C4-2B (cell line): ENCODE results near the gene ATAD3B.

Experiments used
- ZFX ChIP-seq: fragments of 450-650 bp; IDR thresholded peaks from 2 replicates; pipeline ENCODE4 v1.6.1; 2017
- TF ChIP-seq, protein P1 (sequence below): fragments of 450-650 bp; conservative IDR thresholded peaks from 2 replicates; pipeline ENCODE4 v1.5.1; 2017; ENCODE audit warnings: mild to moderate bottlenecking

- TF ChIP-seq, protein P1, sequence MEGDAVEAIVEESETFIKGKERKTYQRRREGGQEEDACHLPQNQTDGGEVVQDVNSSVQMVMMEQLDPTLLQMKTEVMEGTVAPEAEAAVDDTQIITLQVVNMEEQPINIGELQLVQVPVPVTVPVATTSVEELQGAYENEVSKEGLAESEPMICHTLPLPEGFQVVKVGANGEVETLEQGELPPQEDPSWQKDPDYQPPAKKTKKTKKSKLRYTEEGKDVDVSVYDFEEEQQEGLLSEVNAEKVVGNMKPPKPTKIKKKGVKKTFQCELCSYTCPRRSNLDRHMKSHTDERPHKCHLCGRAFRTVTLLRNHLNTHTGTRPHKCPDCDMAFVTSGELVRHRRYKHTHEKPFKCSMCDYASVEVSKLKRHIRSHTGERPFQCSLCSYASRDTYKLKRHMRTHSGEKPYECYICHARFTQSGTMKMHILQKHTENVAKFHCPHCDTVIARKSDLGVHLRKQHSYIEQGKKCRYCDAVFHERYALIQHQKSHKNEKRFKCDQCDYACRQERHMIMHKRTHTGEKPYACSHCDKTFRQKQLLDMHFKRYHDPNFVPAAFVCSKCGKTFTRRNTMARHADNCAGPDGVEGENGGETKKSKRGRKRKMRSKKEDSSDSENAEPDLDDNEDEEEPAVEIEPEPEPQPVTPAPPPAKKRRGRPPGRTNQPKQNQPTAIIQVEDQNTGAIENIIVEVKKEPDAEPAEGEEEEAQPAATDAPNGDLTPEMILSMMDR = no peak
- no peak for TF ChIP-seq ZFX
These were observed at the start of gene ATAD3B for GRCh38 chr1:1471389-1472052.
